Osteoblast (primary cell): Measurements from ENCODE around the gene VAPB. TPM values are rescaled to one million over a fixed set of nuclear protein-coding genes. Genes with fewer than 3 reads are reported as not detected.

Experiments
- DNase-seq: peaks from one replicate; pipeline ENCODE4 v3.0.0; 2011; ENCODE audit warnings: low spot score, mixed read lengths; ENCODE audit not compliant: insufficient read length; ENCODE audit errors: missing footprints
- H2AFZ ChIP-seq: 2 replicates; pipeline ENCODE4 v1.6.0; 2011; ENCODE audit warnings: mild to moderate bottlenecking, low read length
- H3K27ac ChIP-seq: 2 replicates; pipeline ENCODE4 v1.5.1; 2011; ENCODE audit warnings: mild to moderate bottlenecking, low read depth, low read length, moderate library complexity
- H3K27me3 ChIP-seq: 2 replicates; pipeline ENCODE4 v1.6.0; 2012; ENCODE audit warnings: mild to moderate bottlenecking, control low read depth, inconsistent platforms, low read length, moderate library complexity; ENCODE audit not compliant: insufficient read depth
- H3K36me3 ChIP-seq: 2 replicates; pipeline ENCODE4 v1.5.1; 2011; ENCODE audit warnings: mild to moderate bottlenecking, low read length, control low read depth, moderate library complexity; ENCODE audit not compliant: insufficient read depth
- H3K4me1 ChIP-seq: 2 replicates; pipeline ENCODE4 v1.5.1; 2011; ENCODE audit warnings: mild to moderate bottlenecking, low read length, control low read depth, moderate library complexity; ENCODE audit not compliant: insufficient read depth
- H3K4me2 ChIP-seq: 2 replicates; pipeline ENCODE4 v1.6.0; 2011; ENCODE audit warnings: mild to moderate bottlenecking, low read length; ENCODE audit not compliant: insufficient read depth
- H3K4me3 ChIP-seq: fragments of 200-600 bp; sonication (generic); 3 replicates; pipeline ENCODE4 v1.5.1; 2012; ENCODE audit warnings: mild to moderate bottlenecking, low read length, inconsistent platforms; ENCODE audit not compliant: insufficient read depth
- H3K79me2 ChIP-seq: 2 replicates; pipeline ENCODE4 v1.6.0; 2012; ENCODE audit warnings: mild to moderate bottlenecking, low read length, control low read depth, inconsistent platforms; ENCODE audit not compliant: insufficient read depth
- H3K9me3 ChIP-seq: 2 replicates; pipeline ENCODE4 v1.5.1; 2011; ENCODE audit warnings: low read depth, low read length, control low read depth
- H4K20me1 ChIP-seq: 2 replicates; pipeline ENCODE4 v1.6.0; 2012; ENCODE audit warnings: mild to moderate bottlenecking, low read length, control low read depth; ENCODE audit not compliant: insufficient read depth
- total RNA-seq: library from RNA; depleted of rRNA; stranded (reverse); fragments of >200 nt; gene quantifications from 2 replicates; pipeline ENCODE4 v1.2.3, GENCODE V29; 2012
- TF ChIP-seq, protein P1 (sequence below): IDR thresholded peaks from 2 replicates; pipeline ENCODE4 v1.5.1; 2011; ENCODE audit warnings: mild to moderate bottlenecking, low read depth, low read length, moderate library complexity; ENCODE audit errors: extremely low read depth

The VAPB gene
- total RNA-seq, 1 donor = 14.5 TPM

GRCh38 chr20:58374027-58374850 lies 14.8 kb upstream of the VAPB start:
- Histone ChIP-seq H3K27me3 (peaks cover 2% of the 10 kb centered on the region), H3K36me3 (no peaks in the 10 kb centered on the region), H3K4me1 (no peaks in the 10 kb centered on the region), H2AFZ (peak overlapping the region; percentile 69), H3K79me2 (no peaks in the 10 kb centered on the region), H3K9me3 (no peaks in the 10 kb centered on the region), H3K27ac (no peak overlapping the region), H3K4me3 (peak overlapping the region; percentile 46), H4K20me1 (no peaks in the 10 kb centered on the region), H3K4me2 (peak overlapping the region; percentile 35)
- TF ChIP-seq, protein P1, sequence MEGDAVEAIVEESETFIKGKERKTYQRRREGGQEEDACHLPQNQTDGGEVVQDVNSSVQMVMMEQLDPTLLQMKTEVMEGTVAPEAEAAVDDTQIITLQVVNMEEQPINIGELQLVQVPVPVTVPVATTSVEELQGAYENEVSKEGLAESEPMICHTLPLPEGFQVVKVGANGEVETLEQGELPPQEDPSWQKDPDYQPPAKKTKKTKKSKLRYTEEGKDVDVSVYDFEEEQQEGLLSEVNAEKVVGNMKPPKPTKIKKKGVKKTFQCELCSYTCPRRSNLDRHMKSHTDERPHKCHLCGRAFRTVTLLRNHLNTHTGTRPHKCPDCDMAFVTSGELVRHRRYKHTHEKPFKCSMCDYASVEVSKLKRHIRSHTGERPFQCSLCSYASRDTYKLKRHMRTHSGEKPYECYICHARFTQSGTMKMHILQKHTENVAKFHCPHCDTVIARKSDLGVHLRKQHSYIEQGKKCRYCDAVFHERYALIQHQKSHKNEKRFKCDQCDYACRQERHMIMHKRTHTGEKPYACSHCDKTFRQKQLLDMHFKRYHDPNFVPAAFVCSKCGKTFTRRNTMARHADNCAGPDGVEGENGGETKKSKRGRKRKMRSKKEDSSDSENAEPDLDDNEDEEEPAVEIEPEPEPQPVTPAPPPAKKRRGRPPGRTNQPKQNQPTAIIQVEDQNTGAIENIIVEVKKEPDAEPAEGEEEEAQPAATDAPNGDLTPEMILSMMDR = no peak
- DNase-seq = no peak

GRCh38 chr20:58374906-58375758 lies 13.9 kb upstream of the VAPB start:
- Histone ChIP-seq H2AFZ (peak overlapping the region; percentile 69), H4K20me1 (no peaks in the 10 kb centered on the region), H3K27ac (no peak overlapping the region), H3K79me2 (no peaks in the 10 kb centered on the region), H3K36me3 (no peaks in the 10 kb centered on the region), H3K4me2 (peak overlapping the region; percentile 35), H3K9me3 (no peaks in the 10 kb centered on the region), H3K27me3 (peaks cover 4% of the 10 kb centered on the region), H3K4me3 (peak overlapping the region; percentile 46), H3K4me1 (no peaks in the 10 kb centered on the region)
- TF ChIP-seq, protein P1 = no peak
- peak; percentile 68 for DNase-seq

DNA sequence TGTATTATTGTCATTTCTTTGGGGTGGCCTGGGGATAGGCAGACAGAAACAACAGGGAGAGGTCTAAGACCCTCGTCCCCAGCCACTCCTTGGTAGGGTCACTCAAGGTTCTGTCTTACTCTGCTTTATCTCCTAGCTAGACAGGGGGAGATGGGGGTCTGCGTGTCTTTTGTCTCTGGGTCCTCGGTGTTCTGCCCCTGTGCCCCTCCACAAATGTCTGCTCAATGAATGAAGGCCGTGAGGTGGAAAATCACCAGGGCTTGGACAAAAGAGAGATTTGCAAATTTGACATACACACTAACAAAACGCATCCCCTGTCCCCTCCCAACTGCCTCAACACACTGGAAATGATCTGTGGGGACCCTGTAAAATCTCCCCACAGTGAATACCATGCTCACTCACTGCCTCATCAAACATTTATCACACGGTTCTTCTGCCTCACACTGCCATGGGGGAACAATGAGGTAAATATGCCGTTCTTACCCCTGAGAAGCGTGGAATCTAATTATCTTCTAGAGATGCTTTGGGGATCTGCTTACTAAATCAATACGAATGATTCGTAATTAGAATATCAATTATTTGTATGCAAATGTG lies 13.2 kb upstream of the VAPB start:
- no peak overlapping the region for H3K27ac ChIP-seq
- H4K20me1 ChIP-seq = no peaks in the 10 kb centered on the region
- DNase-seq = no peak
- TF ChIP-seq, protein P1 = no peak
- peak overlapping the region; percentile 35 for H3K4me2 ChIP-seq
- H3K79me2 ChIP-seq = no peaks in the 10 kb centered on the region
- peak overlapping the region; percentile 2 for H2AFZ ChIP-seq
- no peaks in the 10 kb centered on the region for H3K9me3 ChIP-seq
- H3K36me3 ChIP-seq = no peaks in the 10 kb centered on the region
- H3K27me3 ChIP-seq = peaks cover 4% of the 10 kb centered on the region
- H3K4me3 ChIP-seq = no peak overlapping the region
- no peaks in the 10 kb centered on the region for H3K4me1 ChIP-seq
